Ectodermal cell (in vitro differentiated cells): Measurements from ENCODE around the gene IGLON5.
A peak's percentile ranks its signal among the peaks of the same experiment; 100 is the strongest.

ENCODE experiments used
- H3K27ac ChIP-seq: 2 replicates; pipeline ENCODE4 v1.7.0; 2013; ENCODE audit warnings: mild to moderate bottlenecking, low read depth, low read length; ENCODE audit not compliant: insufficient read depth, poor library complexity, severe bottlenecking
- H3K27me3 ChIP-seq: 2 replicates; pipeline ENCODE4 v1.7.0; 2013; ENCODE audit warnings: mild to moderate bottlenecking, low read length; ENCODE audit not compliant: insufficient read depth, control insufficient read depth, poor library complexity, severe bottlenecking
- H3K36me3 ChIP-seq: one replicate; pipeline ENCODE4 v1.7.0; 2013; ENCODE audit warnings: low read length; ENCODE audit not compliant: control insufficient read depth, insufficient read depth
- H3K4me1 ChIP-seq: one replicate; pipeline ENCODE4 v1.7.0; 2013; ENCODE audit warnings: low read length; ENCODE audit not compliant: control insufficient read depth, insufficient read depth
- H3K4me3 ChIP-seq: 2 replicates; pipeline ENCODE4 v1.7.0; 2013; ENCODE audit warnings: low read depth, low read length, control low read depth; ENCODE audit not compliant: insufficient read depth
- H3K9me3 ChIP-seq: 2 replicates; pipeline ENCODE4 v1.7.0; 2013; ENCODE audit warnings: mild to moderate bottlenecking, low read length, moderate library complexity; ENCODE audit not compliant: control insufficient read depth
- WGBS, 2 experiments: methylation state at CpG; one replicate each; pipeline ENCODE4 v1.1.7; 2013; ENCODE audit warnings: missing lambda C conversion rate in 2 of 2; 5-methylcytosine and 5-hydroxymethylcytosine counted together

IGLON5 gene

DNA sequence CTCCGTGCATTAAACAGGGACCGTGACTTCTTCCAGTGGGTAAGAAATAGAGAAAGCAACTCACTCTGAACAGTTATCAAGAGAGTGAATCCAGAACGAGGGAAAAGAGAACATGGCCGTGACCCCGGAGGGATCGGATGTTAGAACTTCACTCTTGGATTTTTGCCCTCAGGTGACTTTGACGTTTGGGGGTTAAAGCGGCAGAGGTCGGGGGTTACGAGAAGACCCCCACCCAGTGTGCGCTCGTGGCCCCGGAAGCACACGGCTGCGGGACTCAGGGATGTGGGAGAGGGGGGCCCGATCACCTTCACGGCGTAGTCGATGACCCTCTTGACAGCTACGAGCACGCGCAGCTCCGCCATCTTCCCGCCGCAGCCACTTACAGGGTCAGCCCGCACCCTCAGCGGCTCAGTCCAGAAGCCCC, 54.5 kb downstream of the IGLON5 start, which contains the start of gene ETFB:
Gene ETFB, minus strand, starts transcription at position 424 of the 424 bp plus-strand sequence. Its CDS starts 62 bp downstream, at position 362.
- no peaks in the 10 kb centered on the region for H3K9me3 ChIP-seq
- H3K27me3 ChIP-seq, result no peaks in the 10 kb centered on the region
- peak within 1 kb of the TSS; percentile 86 for H3K4me3 ChIP-seq
- 1% methylated on average over 27 of the region's 27 CpGs for WGBS, 2 experiments
- peaks cover 16% of the 10 kb centered on the region for H3K4me1 ChIP-seq
- H3K27ac ChIP-seq, result peak within 1 kb of the TSS; percentile 57
- H3K36me3 ChIP-seq, result no peaks in the 10 kb centered on the region

DNA sequence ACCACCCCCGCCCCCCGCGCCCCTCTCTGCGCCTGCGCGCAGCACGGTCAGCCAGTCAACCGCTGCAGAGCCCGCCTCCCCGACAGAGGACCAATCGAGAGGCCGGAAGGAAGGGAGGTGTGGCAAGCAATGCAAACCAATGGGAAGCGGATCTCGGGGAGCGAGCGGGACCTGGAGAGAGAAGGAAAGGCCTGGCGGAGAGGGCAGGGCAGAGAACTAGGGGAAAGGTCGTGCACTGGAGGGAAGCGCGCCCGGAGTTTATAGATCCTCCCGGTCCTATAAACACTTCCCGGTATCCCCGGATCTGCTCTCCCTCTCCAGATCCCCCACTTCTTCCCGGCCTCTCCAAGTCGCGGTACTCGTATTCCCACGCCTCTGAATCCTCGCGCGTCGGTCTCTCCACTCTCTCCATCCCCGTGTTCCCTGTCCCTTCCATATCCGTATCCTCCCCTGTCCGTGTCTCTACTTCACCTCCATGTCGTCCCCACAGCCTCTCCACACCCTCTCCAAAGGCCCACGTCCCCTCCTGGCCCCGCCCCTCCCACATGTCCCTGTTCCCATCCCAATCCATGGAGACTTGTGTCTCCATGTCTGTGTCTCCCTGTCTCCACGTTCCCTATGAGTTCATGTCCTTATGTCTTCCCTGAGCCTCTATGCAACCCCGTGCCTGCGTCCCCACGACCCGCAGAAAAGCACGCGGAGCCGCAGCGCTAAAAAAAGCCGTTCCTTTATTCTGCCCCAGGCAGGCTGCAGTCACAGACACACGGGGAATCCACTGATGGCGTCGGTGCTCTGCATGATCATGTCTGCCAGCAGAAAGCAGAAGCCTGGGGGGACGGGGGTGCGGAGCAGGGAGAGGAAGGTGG, 55.2 kb downstream of the IGLON5 start:
- 0% methylated on average over 54 of the region's 54 CpGs for WGBS, 2 experiments
- Histone ChIP-seq H3K36me3 (no peaks in the 10 kb centered on the region), H3K4me1 (peaks cover 16% of the 10 kb centered on the region), H3K27me3 (no peaks in the 10 kb centered on the region), H3K9me3 (no peaks in the 10 kb centered on the region), H3K27ac (peak overlapping the region; percentile 57), H3K4me3 (peak overlapping the region; percentile 86)

DNA sequence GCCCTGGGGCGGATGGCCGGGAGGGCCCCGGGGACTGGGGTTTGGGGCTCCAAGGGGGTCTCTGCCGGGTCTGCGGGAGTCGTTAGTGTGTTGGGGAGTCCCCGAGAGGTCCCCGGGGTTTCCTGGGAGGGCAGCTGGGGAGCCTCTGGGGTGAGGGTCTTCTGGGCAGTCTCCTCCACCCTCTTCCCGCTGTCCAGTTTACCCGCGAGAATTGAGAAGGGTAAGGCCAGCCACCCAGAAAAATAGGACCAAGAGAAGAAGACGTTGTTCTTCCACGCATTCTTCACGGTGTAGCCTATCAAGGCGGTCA, 55.8 kb downstream of the IGLON5 start:
- peak overlapping the region; percentile 57 for H3K27ac ChIP-seq
- H3K9me3 ChIP-seq, result no peaks in the 10 kb centered on the region
- H3K36me3 ChIP-seq, result no peaks in the 10 kb centered on the region
- H3K4me1 ChIP-seq, result peaks cover 16% of the 10 kb centered on the region
- H3K27me3 ChIP-seq, result no peaks in the 10 kb centered on the region
- H3K4me3 ChIP-seq, result peak overlapping the region; percentile 86
- WGBS, 2 experiments, result 0% methylated on average over 15 of the region's 15 CpGs

DNA sequence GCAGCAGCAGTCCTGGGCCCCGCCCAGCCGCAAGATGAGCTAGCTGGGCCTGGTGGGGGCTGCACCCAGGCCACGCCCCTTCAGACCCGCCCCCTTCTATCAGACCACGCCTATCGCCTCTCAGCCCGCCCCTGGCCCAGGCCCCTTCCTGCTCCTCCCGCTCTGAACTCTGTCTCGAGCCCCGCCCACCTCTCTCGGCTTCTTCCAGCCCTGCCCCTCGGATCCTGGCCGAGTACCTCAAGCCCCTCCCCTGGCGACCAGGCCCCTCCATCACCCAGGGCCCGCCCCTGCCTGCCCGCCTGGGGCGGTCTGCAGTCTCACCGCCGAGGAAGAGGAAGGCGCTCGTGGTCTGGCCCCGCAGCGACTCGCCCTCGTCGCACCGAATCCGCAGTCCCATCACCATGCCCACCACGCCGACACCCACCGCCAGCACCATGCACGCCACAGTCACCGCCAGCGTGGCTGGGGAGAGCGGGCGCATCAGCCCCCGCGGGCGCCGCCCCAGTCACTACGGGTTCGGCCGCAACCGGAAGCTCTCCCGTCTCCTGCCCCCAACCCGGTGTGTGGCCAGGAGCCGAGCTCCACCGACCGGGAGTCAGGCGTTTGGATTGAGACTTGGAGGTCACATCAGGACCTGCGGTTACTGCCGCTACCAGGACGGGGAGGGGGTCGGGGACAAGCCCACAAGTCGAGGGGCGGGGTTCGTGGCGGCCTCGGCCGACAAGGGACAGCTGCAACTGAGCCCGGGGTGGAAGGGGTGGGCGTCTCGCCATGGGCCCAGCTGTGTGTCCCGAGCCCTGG, 56.3 kb downstream of the IGLON5 start:
- H3K27ac ChIP-seq, result peak overlapping the region; percentile 89
- no peaks in the 10 kb centered on the region for H3K36me3 ChIP-seq
- H3K4me1 ChIP-seq, result peaks cover 16% of the 10 kb centered on the region
- 0% methylated on average over 64 of the region's 64 CpGs for WGBS, 2 experiments
- H3K27me3 ChIP-seq, result no peaks in the 10 kb centered on the region
- H3K9me3 ChIP-seq, result no peaks in the 10 kb centered on the region
- H3K4me3 ChIP-seq, result peak overlapping the region; percentile 86

DNA sequence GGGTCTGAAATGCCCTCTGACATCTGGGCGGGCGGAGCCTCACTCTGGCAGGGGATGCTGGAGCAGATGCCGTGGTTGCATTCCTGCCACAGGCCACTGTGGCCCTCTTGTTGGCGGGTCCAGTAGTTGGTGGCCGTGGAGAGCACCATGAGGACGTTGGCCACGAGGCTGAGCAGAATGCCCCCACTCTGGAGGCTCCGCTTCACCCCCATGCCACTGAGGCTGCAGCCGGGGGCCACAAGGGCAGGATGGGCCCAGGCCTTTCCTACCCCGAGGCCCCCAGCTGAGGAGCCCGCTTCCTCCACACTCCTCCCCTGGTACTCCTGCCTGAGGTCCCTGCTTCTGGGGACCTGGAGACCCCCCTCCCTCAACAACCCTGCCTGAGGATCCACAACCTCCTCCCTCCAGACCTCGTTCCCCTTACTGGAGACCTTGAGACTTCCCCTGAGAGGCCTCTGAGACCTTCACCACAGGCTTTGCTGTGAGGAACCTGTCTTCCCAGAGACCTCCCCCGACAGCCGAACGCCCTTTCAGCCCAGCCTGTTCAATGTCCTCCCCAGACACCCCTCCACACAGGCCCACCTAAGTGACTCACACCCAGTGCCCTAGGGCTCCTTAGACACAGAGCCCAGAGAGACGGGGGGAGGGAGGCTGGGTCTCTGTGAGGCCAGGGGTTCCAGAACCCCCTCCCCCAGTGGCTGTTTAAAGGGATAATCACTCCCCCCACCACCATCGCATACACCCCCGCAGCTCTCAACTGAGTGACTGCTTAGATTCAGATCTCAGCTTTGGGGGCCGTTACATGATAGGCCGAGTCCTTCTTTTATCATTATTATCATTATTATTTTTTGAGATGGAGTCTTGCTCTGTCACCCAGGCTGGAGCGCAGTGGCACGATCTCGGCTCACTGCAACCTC, 57.2 kb downstream of the IGLON5 start, which contains the start of gene CLDND2:
Gene CLDND2, minus strand, starts transcription at position 638 of the 917 bp plus-strand sequence. Its CDS starts 426 bp downstream, at position 212.
- H3K36me3 ChIP-seq, result no peaks in the 10 kb centered on the region
- no peaks in the 10 kb centered on the region for H3K27me3 ChIP-seq
- no peaks in the 10 kb centered on the region for H3K9me3 ChIP-seq
- WGBS, 2 experiments, result 62 to 66% methylated on average over 23 of the region's 23 CpGs
- peak within 1 kb of the TSS; percentile 86 for H3K4me3 ChIP-seq
- H3K4me1 ChIP-seq, result peaks cover 16% of the 10 kb centered on the region
- H3K27ac ChIP-seq, result peak within 1 kb of the TSS; percentile 89

DNA sequence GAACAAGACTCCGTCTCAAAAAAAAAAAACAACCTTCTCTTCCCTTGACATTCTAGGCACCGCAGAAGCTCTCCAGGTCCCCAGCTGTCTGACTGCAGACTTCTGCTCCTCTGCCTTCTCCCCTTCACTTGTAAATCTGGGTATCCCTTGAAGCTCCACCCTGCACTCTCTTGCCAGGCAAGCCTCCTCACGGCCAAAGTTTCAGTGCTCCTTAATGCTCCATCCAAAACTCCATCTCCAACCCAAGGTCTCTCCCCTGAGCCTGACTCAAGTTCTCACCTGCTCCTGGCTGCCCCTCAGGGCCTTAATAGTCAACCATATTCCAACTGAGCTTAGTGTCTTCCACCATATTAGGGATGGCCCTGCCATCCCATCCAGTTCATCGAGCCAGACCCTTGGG, 58.8 kb downstream of the IGLON5 start:
- Histone ChIP-seq H3K4me3 (no peak overlapping the region), H3K9me3 (no peaks in the 10 kb centered on the region), H3K27ac (no peak overlapping the region), H3K27me3 (no peaks in the 10 kb centered on the region), H3K36me3 (no peaks in the 10 kb centered on the region), H3K4me1 (peaks cover 16% of the 10 kb centered on the region)
- WGBS, 2 experiments, result 90 to 93% methylated on average over 4 of the region's 4 CpGs

DNA sequence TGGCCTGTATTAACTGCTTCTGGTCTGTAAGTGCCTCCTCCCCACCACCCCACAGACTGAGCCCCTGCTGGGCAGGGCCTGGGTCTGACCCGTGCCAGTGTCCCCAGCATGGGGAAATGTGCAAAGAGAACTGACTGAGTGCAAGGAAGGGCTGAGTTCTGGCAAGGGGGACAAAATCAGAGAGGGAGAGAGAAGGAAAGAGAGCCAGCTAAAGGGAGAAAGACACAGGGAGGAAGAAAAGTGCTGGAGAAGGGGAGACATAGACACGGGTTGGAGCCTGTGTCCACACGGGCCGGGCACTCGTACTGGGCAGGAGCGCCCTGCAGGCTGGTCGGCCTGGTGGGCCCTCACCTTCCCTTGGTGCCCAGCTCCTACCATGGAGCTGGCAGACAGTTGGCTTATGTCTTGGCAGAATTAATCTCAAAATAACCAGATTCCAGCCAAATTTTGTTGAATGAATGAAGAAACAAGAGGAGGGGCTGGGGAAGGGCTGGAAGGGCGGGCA, 59.8 kb downstream of the IGLON5 start:
- H3K36me3 ChIP-seq, result no peaks in the 10 kb centered on the region
- no peaks in the 10 kb centered on the region for H3K9me3 ChIP-seq
- peaks cover 9% of the 10 kb centered on the region for H3K4me1 ChIP-seq
- no peak overlapping the region for H3K4me3 ChIP-seq
- H3K27me3 ChIP-seq, result no peaks in the 10 kb centered on the region
- WGBS, 2 experiments, result 92% methylated on average over 8 of the region's 8 CpGs
- no peak overlapping the region for H3K27ac ChIP-seq

DNA sequence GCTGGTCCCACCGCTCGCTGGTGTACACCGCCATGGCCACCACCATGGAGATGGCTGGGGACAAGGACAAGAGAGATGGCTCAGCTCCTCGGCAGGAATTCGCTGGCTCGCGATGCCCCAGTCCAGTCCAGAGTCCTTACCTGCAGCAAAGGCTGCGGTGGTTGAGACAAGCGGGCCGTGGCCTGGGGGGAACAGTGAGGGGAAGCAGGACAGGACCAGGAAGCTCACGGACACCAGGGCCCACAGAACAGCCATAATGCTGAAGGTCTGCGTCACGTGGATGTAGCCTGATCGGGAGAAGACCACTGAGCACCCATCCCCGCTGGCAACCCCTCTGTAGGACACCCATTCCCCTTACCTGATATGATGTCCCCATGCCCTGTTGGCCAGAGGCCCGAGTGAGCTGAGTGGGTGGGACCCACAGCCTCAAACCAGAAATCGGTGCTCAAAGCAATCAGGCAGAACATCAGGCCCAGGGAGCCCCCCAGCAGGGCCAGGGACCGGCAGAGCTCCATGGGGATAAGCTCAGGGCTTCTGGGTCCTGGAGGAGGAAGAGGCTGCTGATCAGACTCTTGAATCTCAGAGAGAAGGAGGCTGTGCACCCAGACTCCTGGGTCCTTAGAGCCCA, 60.7 kb downstream of the IGLON5 start:
- H3K4me1 ChIP-seq, result peaks cover 9% of the 10 kb centered on the region
- no peak overlapping the region for H3K4me3 ChIP-seq
- WGBS, 2 experiments, result 93 to 94% methylated on average over 18 of the region's 18 CpGs
- no peaks in the 10 kb centered on the region for H3K36me3 ChIP-seq
- H3K9me3 ChIP-seq, result no peaks in the 10 kb centered on the region
- no peaks in the 10 kb centered on the region for H3K27me3 ChIP-seq
- no peak overlapping the region for H3K27ac ChIP-seq
